IPS-18a (cell line): ENCODE measurements around the gene MTHFD2.
A peak's percentile ranks its signal among the peaks of the same experiment; 100 is the strongest.
"Not testable (repeated sequence)": the region's sequence is repeated elsewhere in the genome, so short reads cannot be mapped to it uniquely, and the experiment has no call there.

Experiments
- H3K27ac ChIP-seq: one replicate; pipeline ENCODE4 v1.5.1; 2013; ENCODE audit warnings: low read length
- H3K27me3 ChIP-seq: one replicate; pipeline ENCODE4 v1.6.1; 2013; ENCODE audit warnings: mild to moderate bottlenecking, low read length; ENCODE audit not compliant: control insufficient read depth, insufficient read depth
- H3K36me3 ChIP-seq: one replicate; pipeline ENCODE4 v1.6.1; 2013; ENCODE audit warnings: low read depth, low read length; ENCODE audit not compliant: control insufficient read depth
- H3K4me1 ChIP-seq: one replicate; pipeline ENCODE4 v1.6.1; 2013; ENCODE audit warnings: low read depth, low read length; ENCODE audit not compliant: control insufficient read depth
- H3K4me3 ChIP-seq: one replicate; pipeline ENCODE4 v1.5.1; 2013; ENCODE audit warnings: low read length
- H3K9ac ChIP-seq: one replicate; pipeline ENCODE4 v1.6.1; 2013; ENCODE audit warnings: mild to moderate bottlenecking, low read length, moderate library complexity
- H3K9me3 ChIP-seq: one replicate; pipeline ENCODE4 v1.6.1; 2013; ENCODE audit warnings: low read depth, low read length; ENCODE audit not compliant: control insufficient read depth

MTHFD2 gene

DNA sequence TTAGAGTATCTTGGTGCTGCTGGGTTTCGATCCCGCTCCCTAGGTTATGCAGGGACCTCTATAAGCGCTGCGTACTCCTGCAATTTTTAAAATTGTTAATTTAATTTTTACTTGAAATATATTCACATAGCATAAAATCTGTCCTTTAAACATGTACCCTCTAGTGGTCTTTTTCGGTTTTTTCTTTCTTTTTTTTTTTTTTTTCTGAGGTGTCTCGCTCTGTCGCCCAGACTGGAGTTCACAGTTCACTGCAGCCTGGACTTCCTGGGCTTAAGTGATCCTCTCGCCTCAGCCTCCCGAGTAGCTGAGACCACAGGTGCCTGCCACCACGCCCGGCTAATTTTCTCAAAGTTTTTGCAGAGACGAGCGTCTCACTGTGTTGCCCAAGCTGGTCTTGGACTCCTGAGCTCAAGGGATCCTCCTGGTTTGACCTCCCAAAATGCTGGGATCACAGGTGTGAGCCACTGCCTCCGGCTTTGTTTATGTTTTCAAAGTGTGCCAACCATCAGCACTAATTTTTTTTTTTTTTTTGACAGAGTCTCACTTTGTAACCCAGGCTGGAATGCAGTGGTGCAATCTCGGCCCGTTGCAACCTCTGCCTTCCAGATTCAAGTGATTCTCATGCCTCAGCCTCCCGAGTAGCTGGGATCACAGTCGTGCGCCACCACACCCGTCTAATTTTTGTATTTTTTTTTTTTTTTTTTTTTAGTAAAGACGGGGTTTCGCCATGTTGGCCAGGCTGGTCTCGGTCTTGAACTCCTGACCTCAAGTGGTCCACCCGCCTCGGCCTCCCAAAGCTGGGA is 19.2 kb upstream of the MTHFD2 start:
- Histone ChIP-seq H3K4me1 (no peaks in the 10 kb centered on the region), H3K9ac (no peak overlapping the region), H3K9me3 (no peaks in the 10 kb centered on the region), H3K4me3 (peak overlapping the region; percentile 79), H3K27ac (no peak overlapping the region), H3K36me3 (peaks cover 3% of the 10 kb centered on the region), H3K27me3 (no peaks in the 10 kb centered on the region)

DNA sequence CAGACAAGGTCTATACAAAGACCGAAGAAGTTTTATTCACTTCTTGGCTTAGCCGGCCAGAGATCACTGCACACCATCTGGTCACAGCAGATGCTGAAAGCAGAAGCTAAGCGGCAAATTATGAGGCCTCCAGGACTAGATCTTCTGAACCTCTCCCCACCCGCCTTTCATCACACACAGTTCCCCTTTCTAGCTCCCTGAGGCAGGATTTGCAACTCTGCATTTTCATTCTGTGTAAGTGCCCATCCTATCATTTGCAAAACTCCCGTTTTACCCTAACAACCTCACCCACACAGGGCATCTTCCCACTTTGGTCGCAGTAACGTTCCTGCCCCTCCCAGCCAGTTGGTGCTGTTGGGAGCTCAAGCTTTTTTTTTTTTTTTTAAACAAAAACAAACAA is 16.7 kb upstream of the MTHFD2 start:
- no peaks in the 10 kb centered on the region for H3K4me1 ChIP-seq
- no peak overlapping the region for H3K27ac ChIP-seq
- H3K36me3 ChIP-seq = no peaks in the 10 kb centered on the region
- no peaks in the 10 kb centered on the region for H3K9me3 ChIP-seq
- no peak overlapping the region for H3K4me3 ChIP-seq
- no peak overlapping the region for H3K9ac ChIP-seq
- H3K27me3 ChIP-seq = no peaks in the 10 kb centered on the region

GRCh38 chr2:74183878-74184277 is 14.5 kb upstream of the MTHFD2 start:
- Histone ChIP-seq H3K27me3 (no peaks in the 10 kb centered on the region), H3K36me3 (no peaks in the 10 kb centered on the region), H3K27ac (no peak overlapping the region), H3K9ac (no peak overlapping the region), H3K4me3 (no peak overlapping the region), H3K9me3 (no peaks in the 10 kb centered on the region), H3K4me1 (peaks cover 12% of the 10 kb centered on the region)

DNA sequence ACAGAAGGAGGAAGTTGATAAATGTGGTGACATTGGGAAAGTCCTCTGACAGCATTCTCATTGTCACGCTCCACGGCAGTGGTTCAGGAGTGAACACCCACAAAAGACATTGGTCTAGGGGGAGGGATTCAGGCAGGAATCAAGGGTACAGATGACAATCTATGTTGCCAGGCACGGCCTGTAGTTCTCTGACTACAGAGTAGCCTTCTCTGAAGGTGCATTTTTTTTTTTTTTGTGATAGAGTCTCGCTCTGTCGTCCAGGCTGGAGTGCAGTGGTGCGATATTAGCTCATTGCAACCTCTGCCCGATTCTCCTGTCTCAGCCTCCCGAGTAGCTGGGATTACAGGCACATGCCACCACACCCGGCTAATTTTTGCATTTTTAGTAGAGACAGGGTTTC is 12.4 kb upstream of the MTHFD2 start:
- no peak overlapping the region for H3K27ac ChIP-seq
- H3K9ac ChIP-seq = no peak overlapping the region
- H3K9me3 ChIP-seq = no peaks in the 10 kb centered on the region
- peaks cover 12% of the 10 kb centered on the region for H3K4me1 ChIP-seq
- H3K4me3 ChIP-seq = no peak overlapping the region
- H3K36me3 ChIP-seq = no peaks in the 10 kb centered on the region
- no peaks in the 10 kb centered on the region for H3K27me3 ChIP-seq

GRCh38 chr2:74186706-74187105 is 11.7 kb upstream of the MTHFD2 start:
- H3K27ac ChIP-seq, H3K27me3 ChIP-seq, H3K9me3 ChIP-seq, H3K9ac ChIP-seq, H3K36me3 ChIP-seq, H3K4me3 ChIP-seq: not testable (repeated sequence)
- H3K4me1 ChIP-seq = peaks cover 15% of the 10 kb centered on the region

GRCh38 chr2:74188018-74188601 is 10.3 kb upstream of the MTHFD2 start:
- no peaks in the 10 kb centered on the region for H3K27me3 ChIP-seq
- peaks cover 25% of the 10 kb centered on the region for H3K4me1 ChIP-seq
- H3K4me3 ChIP-seq = no peak overlapping the region
- H3K9ac ChIP-seq = no peak overlapping the region
- no peaks in the 10 kb centered on the region for H3K9me3 ChIP-seq
- peak overlapping the region; percentile 15 for H3K27ac ChIP-seq
- H3K36me3 ChIP-seq = no peaks in the 10 kb centered on the region

- H3K27me3 ChIP-seq = no peaks in the 10 kb centered on the region
- H3K4me3 ChIP-seq = no peak overlapping the region
- H3K27ac ChIP-seq = no peak overlapping the region
- no peaks in the 10 kb centered on the region for H3K9me3 ChIP-seq
- no peaks in the 10 kb centered on the region for H3K36me3 ChIP-seq
- peaks cover 25% of the 10 kb centered on the region for H3K4me1 ChIP-seq
- H3K9ac ChIP-seq = no peak overlapping the region
Measured at GRCh38 chr2:74188696-74189095, 9.7 kb upstream of the MTHFD2 start.

DNA sequence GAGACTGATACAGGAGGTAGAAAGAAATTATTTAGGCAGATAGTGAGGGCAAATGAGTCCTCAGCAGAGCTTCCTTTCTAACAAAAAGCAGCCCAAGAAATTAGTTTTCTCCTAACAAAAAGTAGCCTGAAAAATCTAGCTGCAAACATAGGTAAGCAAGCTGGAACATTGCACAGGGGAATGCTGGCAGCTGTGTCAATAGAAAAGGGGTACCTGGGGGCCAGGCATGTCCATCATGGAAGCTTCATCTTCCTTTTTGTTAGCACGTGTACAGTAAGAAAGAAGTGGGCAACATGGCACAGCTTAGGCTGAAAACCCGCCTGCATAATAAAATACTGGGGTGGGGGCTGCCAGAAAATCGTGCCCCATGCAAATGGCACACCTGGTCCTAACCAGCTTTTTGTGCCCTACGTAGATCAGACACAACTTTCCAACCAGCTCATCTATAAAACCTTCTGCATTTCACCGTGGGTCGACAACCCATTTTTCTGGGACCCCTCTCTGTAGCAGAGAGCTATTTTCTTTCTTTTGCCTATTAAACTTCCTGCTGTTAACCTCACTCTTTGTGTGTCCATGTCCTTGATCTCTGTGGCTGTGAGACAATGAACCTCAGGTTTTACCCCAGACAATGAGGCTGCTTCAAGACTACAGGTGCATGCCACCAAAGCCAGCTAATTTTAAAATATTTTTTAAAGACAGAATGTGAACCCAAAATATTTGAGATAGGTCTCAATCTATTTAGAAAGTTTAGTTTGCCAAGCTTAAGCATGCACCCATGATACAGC is 6.6 kb upstream of the MTHFD2 start:
- Histone ChIP-seq H3K27ac (no peak overlapping the region), H3K27me3 (peaks cover under 1% of the 10 kb centered on the region), H3K9me3 (no peaks in the 10 kb centered on the region), H3K9ac (peak overlapping the region; percentile 18), H3K4me1 (peaks cover 25% of the 10 kb centered on the region), H3K4me3 (no peak overlapping the region), H3K36me3 (no peaks in the 10 kb centered on the region)

DNA sequence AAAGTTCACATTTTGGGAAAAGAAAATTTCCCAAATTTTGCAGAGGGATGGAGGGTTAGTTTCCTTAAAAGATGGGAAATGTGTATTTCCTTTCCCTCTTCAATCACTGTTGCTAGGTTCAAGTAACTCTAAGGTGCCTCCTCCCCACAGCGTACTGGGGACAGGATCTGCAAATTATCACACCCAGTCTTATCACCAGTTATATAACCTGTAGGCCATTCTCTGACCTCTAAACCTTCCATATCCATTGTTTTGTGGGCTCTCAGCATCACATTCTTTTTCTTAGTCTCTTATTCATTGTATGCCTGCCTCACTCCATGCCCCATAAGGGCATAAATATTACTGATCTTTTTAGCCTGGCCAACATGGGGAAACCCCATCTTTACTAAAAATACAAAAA is 3.6 kb upstream of the MTHFD2 start:
- peaks cover 5% of the 10 kb centered on the region for H3K27me3 ChIP-seq
- H3K4me1 ChIP-seq = peaks cover 14% of the 10 kb centered on the region
- H3K9ac ChIP-seq = no peak overlapping the region
- H3K27ac ChIP-seq = no peak overlapping the region
- H3K36me3 ChIP-seq = peaks cover 2% of the 10 kb centered on the region
- no peaks in the 10 kb centered on the region for H3K9me3 ChIP-seq
- H3K4me3 ChIP-seq = no peak overlapping the region

GRCh38 chr2:74197049-74197448 is 1.4 kb upstream of the MTHFD2 start:
- H3K27ac ChIP-seq = no peak overlapping the region
- H3K4me3 ChIP-seq = no peak overlapping the region
- H3K27me3 ChIP-seq = peaks cover 5% of the 10 kb centered on the region
- H3K36me3 ChIP-seq = peaks cover 17% of the 10 kb centered on the region
- H3K9me3 ChIP-seq = no peaks in the 10 kb centered on the region
- peaks cover 15% of the 10 kb centered on the region for H3K4me1 ChIP-seq
- H3K9ac ChIP-seq = no peak overlapping the region

- H3K27ac ChIP-seq = no peak overlapping the region
- H3K36me3 ChIP-seq = peaks cover 20% of the 10 kb centered on the region
- H3K4me1 ChIP-seq = peaks cover 8% of the 10 kb centered on the region
- no peaks in the 10 kb centered on the region for H3K9me3 ChIP-seq
- H3K4me3 ChIP-seq = peak overlapping the region; percentile 78
- peaks cover 5% of the 10 kb centered on the region for H3K27me3 ChIP-seq
- peak overlapping the region; percentile 100 for H3K9ac ChIP-seq
Measured at GRCh38 chr2:74198023-74198460, 373 bp upstream of the MTHFD2 start.
